GM19452 (cell line): ENCODE results near the gene C11orf21.

Experiments used
- ATAC-seq: cut with Tn5 transposase; IDR thresholded peaks from one replicate; pipeline ENCODE4 v1.9.1; 2021; ENCODE audit not compliant: unreplicated experiment

C11orf21 gene

GRCh38 chr11:2309251-2310072, 7.7 kb upstream of the C11orf21 start:
- no peak for ATAC-seq

DNA sequence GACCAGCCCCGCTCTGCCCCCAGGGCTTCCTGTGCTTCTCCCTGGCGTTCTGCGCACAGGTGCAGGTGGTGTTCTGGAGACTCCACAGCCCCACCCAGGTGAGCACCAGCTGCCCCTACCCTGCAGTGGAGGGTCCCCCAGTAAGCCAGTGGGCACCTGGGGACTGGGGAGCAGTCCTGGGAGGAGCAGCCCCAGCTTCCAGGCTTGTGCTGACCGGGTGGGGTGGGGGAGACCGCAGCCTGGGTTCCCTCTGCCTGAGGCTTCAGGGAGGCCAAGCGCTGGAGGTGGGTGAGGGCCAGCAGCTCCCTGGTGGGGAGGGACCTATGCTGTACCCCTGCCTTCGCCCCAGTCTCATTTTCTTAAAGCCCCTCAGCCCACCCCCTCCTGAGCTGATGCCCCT, 7.0 kb upstream of the C11orf21 start:
- no peak for ATAC-seq

DNA sequence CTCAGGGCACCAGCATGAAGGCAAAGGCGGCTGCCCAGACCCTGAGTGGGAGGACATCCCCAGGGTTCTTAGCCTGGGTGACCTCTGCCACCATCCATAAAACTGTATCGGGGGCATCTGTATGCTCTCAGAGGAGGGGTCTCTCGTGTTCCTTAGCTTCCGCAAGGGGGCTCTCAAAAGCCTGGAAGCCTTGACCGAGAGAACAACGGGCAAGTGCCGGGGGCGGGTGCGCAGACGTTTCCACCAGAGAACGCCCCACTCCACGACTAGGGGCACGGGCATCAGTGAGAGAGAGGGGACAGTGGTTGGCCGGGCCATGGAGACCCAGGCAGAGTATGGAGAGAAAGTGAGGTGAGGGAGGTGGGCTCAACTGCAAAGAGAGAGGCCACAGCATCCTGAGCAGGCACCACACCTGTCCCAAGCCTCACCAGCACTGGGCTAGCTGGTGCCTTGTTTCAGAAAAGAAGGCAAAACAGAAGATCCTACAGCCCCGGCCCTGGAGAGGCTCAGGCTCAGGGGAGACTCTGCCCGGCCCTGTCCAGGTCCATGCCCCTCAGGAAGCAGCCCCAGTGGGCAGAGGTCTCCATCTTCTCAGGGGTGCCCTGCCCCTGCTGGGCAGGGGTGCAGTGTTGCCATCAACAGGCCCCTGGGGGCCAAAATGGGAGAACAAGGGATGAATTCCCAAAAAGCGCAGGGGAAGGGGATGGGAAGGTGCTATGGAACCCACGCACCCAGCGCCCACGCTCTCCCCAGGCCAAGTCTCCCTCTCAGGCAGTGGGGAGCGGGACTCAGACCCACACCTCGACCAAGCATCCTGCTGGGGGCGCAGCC, 6.0 kb upstream of the C11orf21 start:
- ATAC-seq, result no peak

GRCh38 chr11:2306877-2307500, 5.3 kb upstream of the C11orf21 start:
- no peak for ATAC-seq

DNA sequence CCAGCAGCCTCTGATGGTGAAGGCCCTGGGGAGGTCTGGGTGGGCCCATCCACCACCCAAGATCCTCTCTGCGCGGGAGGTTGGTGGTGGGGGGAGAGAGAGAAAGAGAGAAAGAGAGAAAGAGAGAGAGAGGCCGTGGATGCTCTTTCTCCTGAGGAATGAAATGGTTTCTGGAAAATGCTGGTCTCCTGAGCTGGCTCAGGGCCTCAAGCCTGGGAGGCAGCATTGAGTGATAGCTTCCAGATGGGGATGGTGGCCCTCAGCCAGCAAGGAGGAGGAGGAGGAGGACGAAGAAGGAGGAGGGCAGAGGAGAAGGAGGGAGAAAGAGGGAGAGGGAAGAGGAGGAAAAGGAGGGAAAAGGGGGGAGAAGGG, 4.7 kb upstream of the C11orf21 start:
- no peak for ATAC-seq

DNA sequence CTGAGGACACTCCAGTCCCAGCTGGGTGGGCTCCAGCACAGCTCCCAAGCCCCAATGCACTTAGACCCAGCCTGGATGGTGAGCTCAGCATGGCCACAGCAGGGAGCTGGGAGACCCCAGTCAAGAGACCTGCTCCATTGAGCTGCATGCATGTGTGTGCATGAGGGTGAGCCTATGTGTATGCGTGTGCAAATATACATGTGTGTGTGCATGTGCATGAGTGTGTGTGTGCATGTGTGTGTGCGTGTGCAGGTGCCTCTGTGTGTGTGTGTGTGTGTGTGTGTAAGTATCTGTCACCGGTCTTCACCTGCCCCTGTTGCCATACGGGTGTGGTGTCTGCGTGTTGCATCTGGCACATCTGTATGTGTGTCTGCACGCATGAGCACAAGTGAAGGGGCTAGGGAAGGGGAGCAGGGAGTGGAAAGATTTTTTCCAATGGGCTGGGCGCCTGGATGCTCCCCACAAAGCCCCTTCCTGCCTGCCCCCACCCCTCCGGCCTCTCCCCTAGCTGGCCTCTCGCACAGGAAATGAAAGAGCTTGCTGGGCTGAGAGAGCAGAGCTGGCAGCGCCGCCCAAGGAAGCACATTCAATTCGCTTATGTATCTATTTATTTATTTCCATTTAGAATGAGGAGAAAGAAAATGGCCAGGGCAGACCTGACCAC, 4.2 kb upstream of the C11orf21 start:
- ATAC-seq, result no peak

DNA sequence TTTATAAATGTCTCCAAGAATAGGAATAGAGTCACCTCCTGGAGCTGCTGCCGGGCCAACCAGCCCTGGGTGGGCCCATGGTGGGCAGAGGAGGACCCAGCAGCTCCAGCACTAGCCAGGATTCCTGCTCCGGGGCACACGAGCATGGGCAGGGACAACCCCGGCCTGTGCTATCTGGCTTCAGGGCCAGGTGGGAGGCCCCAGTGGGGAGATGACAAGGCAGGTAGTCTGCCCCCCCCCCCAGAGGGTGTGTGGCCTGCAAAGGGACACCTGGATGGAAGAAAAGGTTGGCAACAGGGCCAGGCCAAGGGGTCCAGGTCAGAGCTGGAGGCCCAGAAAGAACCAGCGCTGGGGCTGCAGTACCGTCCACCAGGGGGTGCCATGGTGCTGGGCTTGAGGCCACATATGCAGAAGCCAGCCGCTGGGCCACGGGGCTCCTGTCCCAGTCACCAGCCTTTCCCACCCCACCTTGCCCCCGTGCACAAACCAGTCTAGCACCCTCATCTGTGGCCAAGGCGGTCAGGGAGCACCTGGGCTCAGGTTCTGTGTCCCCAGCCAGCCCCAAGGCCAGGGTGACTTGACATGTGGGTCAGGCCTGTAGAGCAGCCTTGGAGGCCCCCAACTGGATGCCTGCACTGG, 3.5 kb upstream of the C11orf21 start:
- no peak for ATAC-seq

GRCh38 chr11:2304506-2305139, 2.9 kb upstream of the C11orf21 start:
- ATAC-seq, result no peak

DNA sequence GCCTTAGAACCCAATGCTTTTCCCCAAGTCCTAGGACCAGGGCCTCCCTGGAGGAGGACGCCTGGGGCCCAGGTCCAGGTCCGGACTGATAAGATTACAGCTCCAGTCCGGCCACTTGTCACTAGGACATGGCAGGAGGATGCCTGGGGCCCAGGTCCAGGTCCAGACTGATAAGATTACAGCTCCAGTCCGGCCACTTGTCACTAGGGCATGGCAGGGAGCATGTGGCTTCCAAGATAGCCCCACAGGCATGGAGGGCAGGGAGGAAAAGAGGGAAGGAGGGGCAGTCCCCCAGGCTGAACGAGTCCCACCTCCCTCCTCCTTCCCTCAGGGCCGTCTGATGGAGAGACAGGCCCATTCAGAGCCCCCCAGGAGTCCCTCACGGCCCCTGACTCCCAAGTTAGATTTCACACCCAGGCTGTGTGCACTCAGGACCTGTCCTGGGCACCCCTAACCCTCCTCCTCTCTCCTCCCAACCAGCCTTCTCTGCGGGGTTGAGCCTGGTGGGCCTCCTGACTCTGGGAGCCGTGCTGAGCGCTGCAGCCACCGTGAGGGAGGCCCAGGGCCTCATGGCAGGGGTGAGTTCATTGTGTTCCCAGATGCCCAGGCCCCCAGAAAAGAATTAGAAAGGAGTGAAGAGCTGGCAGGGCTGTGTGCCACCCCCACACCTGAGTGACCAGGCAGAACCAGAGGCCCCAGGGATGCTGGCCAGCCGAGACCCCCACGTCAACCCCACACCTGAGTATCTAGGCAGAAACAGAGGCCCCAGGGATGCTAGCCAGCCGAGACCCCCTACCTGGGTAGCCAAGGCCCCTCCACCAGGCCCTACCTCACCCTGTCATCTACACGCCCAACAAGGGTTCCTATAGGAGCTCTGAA, 2.1 kb upstream of the C11orf21 start:
- ATAC-seq, result no peak

- ATAC-seq, result no peak
These were observed 1.3 kb upstream of the C11orf21 start for GRCh38 chr11:2302896-2303626.

DNA sequence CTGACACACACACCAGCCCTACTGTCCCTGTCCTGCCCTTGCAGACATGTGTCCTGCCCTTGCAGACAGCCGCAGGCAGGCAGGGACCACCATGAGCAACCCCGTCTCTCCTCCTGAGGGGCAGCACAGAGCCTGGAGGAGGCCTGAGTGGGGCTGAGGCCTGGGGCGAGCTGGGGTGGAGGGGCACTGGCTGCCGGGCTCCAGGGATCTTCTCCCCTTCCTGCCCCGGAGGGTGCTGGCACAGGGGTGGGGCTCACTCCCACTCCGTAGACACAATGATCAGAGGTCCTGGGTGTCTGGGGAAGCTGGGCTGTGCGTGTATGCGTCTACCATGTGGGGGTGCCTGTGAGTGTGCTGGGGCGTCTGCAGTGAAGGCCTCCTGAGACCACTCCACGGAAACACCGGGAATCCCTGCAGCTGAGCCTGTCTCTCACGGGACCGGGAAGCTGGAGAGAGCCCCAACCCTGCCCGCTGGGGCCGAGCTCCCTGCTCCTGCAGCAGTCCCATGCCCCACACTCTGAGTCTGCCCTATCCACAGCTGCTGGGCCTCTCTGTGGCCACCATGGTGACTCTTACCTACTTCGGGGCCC, 683 bp upstream of the C11orf21 start:
- no peak for ATAC-seq

DNA sequence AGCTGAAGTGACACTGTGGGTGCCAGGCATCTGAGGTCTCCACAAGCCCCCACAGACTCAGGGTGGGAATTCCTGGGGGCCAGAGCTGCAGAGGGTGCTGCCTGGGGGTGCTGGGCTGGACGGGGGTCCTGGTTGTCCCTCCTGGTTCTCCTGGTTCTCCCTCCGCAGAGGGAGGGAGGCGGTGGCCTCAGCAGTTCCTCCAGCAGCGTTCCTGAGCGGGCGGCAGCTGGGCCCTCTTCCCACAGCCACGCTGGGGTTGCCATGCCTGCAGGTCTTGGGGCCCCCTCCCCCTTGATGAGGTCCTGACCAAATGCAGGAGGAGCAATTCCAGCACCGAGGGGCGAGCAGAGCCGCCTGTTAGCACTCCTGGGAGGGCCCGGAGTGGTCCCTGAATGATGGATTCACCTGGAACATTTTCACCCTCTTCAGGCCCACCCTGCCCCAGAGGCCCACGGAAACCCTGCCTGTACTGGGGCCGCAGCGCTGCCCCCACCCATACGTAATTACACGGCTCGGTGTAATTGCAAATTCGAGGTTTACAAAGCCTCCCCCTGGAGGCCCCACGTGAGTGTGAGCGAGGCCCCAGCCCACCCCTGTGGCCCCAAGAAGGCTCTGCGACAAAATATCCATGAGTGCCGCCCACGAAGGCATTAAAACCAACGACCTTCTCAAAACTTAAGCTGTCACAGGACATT, 635 bp downstream of the C11orf21 start:
- no peak for ATAC-seq

- no peak for ATAC-seq
These were observed 1.3 kb downstream of the C11orf21 start for GRCh38 chr11:2300290-2300935.

GRCh38 chr11:2299773-2300172, 1.9 kb downstream of the C11orf21 start:
- no peak for ATAC-seq

- ATAC-seq, result no peak
These were observed 2.6 kb downstream of the C11orf21 start for GRCh38 chr11:2298795-2299761.
